GM19463 (cell line): ENCODE data around the gene ANAPC13.

ENCODE experiments used
- ATAC-seq: cut with Tn5 transposase; IDR thresholded peaks from one replicate; pipeline ENCODE4 v1.9.1; 2021; ENCODE audit warnings: mild to moderate bottlenecking, moderate library complexity; ENCODE audit not compliant: unreplicated experiment

The ANAPC13 gene

GRCh38 chr3:134485718-134486576 lies at the start of gene ANAPC13, which contains the start of gene CEP63:
TSS of gene ANAPC13 (minus strand) at chr3:134485985. CDS start at chr3:134482904, 3,081 bp downstream.
TSS of gene CEP63 (plus strand) at chr3:134486057. CDS start at chr3:134495321, 9,264 bp downstream.
- ATAC-seq = peak; percentile 73

- ATAC-seq = no peak
Observed at GRCh38 chr3:134535186-134535970, 49.6 kb upstream of the ANAPC13 start.

GRCh38 chr3:134533493-134533892 lies 47.7 kb upstream of the ANAPC13 start:
- ATAC-seq = no peak

- ATAC-seq = no peak
Observed at GRCh38 chr3:134527538-134528186, 41.9 kb upstream of the ANAPC13 start.

GRCh38 chr3:134527037-134527436 lies 41.3 kb upstream of the ANAPC13 start:
- ATAC-seq = no peak

- ATAC-seq = no peak
Observed at GRCh38 chr3:134526319-134526718, 40.5 kb upstream of the ANAPC13 start.

- ATAC-seq = no peak
Observed at GRCh38 chr3:134525293-134525692, 39.5 kb upstream of the ANAPC13 start.

- ATAC-seq = no peak
Observed at GRCh38 chr3:134522541-134522940, 36.8 kb upstream of the ANAPC13 start.

GRCh38 chr3:134517791-134518190 lies 32.0 kb upstream of the ANAPC13 start:
- ATAC-seq = no peak

- ATAC-seq = no peak
Observed at GRCh38 chr3:134516905-134517304, 31.1 kb upstream of the ANAPC13 start.

GRCh38 chr3:134511500-134511899 lies 25.7 kb upstream of the ANAPC13 start:
- no peak for ATAC-seq

- no peak for ATAC-seq
Observed at GRCh38 chr3:134505485-134505884, 19.7 kb upstream of the ANAPC13 start.

GRCh38 chr3:134504132-134504531 lies 18.3 kb upstream of the ANAPC13 start:
- no peak for ATAC-seq

GRCh38 chr3:134503266-134503665 lies 17.5 kb upstream of the ANAPC13 start:
- ATAC-seq = no peak

GRCh38 chr3:134496471-134497071 lies 10.8 kb upstream of the ANAPC13 start:
- ATAC-seq = no peak

GRCh38 chr3:134495980-134496379 lies 10.2 kb upstream of the ANAPC13 start:
- ATAC-seq = no peak

GRCh38 chr3:134494495-134494894 lies 8.7 kb upstream of the ANAPC13 start:
- ATAC-seq = no peak

GRCh38 chr3:134487406-134487805 lies 1.6 kb upstream of the ANAPC13 start:
- no peak for ATAC-seq

- ATAC-seq = peak; percentile 8
Observed at GRCh38 chr3:134486577-134487041, 824 bp upstream of the ANAPC13 start.

- ATAC-seq = peak; percentile 2
Observed at GRCh38 chr3:134485075-134485717, 589 bp downstream of the ANAPC13 start.
